Esophagus (tissue), 2 donors: ENCODE results near the gene CFAP74. TPM values are rescaled to one million over a fixed set of nuclear protein-coding genes. Genes with fewer than 3 reads are reported as not detected.

Experiments used
- H3K27ac ChIP-seq, 2 donors: one replicate each; pipeline ENCODE4 v1.5.1; 2013; ENCODE audit warnings: low read depth in 2 of 2, mild to moderate bottlenecking in 2 of 2, inconsistent platforms in 1 of 2, low read length in 1 of 2, moderate library complexity in 1 of 2
- H3K27me3 ChIP-seq, 2 donors: one replicate each; pipeline ENCODE4 v1.6.1; 2013; ENCODE audit warnings: low read length in 2 of 2, control low read depth in 1 of 2, mild to moderate bottlenecking in 1 of 2; ENCODE audit not compliant: insufficient read depth in 2 of 2, control insufficient read depth in 1 of 2
- H3K36me3 ChIP-seq, 2 donors: one replicate each; pipeline ENCODE4 v1.6.1; 2013; ENCODE audit warnings: low read length in 1 of 2; ENCODE audit not compliant: control insufficient read depth in 2 of 2, insufficient read depth in 2 of 2
- H3K4me1 ChIP-seq, 2 donors: one replicate each; pipeline ENCODE4 v1.6.1; 2013; ENCODE audit warnings: low read length in 1 of 2; ENCODE audit not compliant: control insufficient read depth in 2 of 2, insufficient read depth in 2 of 2
- H3K4me3 ChIP-seq, 2 donors: one replicate each; pipeline ENCODE4 v1.5.1; 2013; ENCODE audit warnings: low read length in 2 of 2, mild to moderate bottlenecking in 2 of 2, low read depth in 1 of 2, moderate library complexity in 1 of 2
- H3K9me3 ChIP-seq, 2 donors: one replicate each; pipeline ENCODE4 v1.6.1; 2013; ENCODE audit warnings: mild to moderate bottlenecking in 2 of 2, low read depth in 1 of 2, low read length in 1 of 2, moderate library complexity in 1 of 2; ENCODE audit not compliant: control insufficient read depth in 2 of 2, insufficient read depth in 1 of 2
- WGBS, 2 donors: extraction: QIAGEN DNeasy Blood & Tissue Kit; methylation state at CpG; one replicate each; pipeline ENCODE4 v1.1.7; 2013; 5-methylcytosine and 5-hydroxymethylcytosine counted together
- polyA plus RNA-seq, 2 donors: library from polyadenylated mRNA; stranded (reverse); fragments of 200-250 nt; gene quantifications; one replicate each; pipeline ENCODE4 v1.2.3, GENCODE V29; 2013
- donor health status: healthy with polysubstance abuse.
- donor health status: Bipolar disorder and iron deficiency.

The CFAP74 gene
- polyA plus RNA-seq, 2 donors, result 0.04 TPM

GRCh38 chr1:1965546-1965945, 38.0 kb downstream of the CFAP74 start:
- no peaks in the 10 kb centered on the region for H3K27me3 ChIP-seq
- 73 to 78% methylated on average over 10 of the region's 10 CpGs for WGBS, 2 donors

DNA sequence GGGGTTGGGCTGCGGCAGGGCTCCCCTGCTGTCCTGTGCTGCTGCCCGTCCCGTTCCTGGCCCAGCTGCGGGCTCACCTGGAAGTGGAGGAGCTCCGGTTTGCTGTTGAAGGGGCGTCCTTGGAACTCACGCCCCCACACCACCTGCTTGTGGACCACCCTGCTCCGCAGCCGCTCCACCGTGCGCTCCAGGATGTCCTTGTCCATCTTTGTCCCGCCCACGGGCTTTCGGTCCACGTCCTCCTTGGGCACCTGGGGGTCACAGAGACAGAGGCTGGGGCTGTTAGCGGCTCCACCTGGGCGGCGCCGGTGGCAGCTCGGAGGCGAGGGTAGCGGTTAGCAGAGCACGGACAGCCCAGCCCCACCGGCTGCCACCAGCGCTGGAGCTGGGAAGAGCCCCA, 38.8 kb downstream of the CFAP74 start:
- H3K27ac ChIP-seq, result no peak overlapping the region
- H3K36me3 ChIP-seq, result no peaks in the 10 kb centered on the region
- no peaks in the 10 kb centered on the region for H3K27me3 ChIP-seq
- H3K4me3 ChIP-seq, result no peak overlapping the region
- H3K4me1 ChIP-seq, result peaks cover 0 to 5% of the 10 kb centered on the region in 2 donors
- H3K9me3 ChIP-seq, result no peaks in the 10 kb centered on the region
- WGBS, 2 donors, result 76 to 87% methylated on average over 25 of the region's 25 CpGs

More at GRCh38 chr1:1965546-1965945, 38.0 kb downstream of the CFAP74 start:
- H3K27ac ChIP-seq, result no peak overlapping the region
- no peak overlapping the region for H3K4me3 ChIP-seq
- H3K36me3 ChIP-seq, result no peaks in the 10 kb centered on the region
- peaks cover 0 to under 1% of the 10 kb centered on the region in 2 donors for H3K9me3 ChIP-seq
- H3K4me1 ChIP-seq, result peaks cover 0 to 8% of the 10 kb centered on the region in 2 donors

GRCh38 chr1:1963570-1963969, 40.0 kb downstream of the CFAP74 start:
- Histone ChIP-seq H3K27me3 (no peaks in the 10 kb centered on the region), H3K4me3 (no peak overlapping the region), H3K27ac (no peak overlapping the region), H3K4me1 (peaks cover 0 to 7% of the 10 kb centered on the region in 2 donors), H3K9me3 (no peaks in the 10 kb centered on the region), H3K36me3 (no peaks in the 10 kb centered on the region)
- 78 to 79% methylated on average over 17 of the region's 17 CpGs for WGBS, 2 donors

DNA sequence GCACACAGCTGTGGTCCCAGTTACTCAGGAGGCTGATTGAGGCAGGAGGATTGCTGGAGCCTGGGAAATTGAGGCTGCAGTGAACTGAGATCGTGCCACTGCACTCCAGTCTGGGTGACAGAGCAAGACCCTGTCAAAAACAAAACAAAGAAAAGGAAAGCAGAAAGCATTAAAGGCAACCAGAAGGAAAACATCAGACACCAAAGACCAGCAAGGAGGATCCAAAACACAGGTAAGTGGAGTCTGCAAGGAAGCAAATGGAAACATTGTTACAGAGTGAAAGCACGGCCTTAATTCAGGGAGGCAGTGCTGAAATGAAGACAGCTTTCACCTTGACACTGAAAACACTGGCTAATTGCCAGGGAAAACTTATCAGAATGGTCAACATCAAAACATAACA, 40.8 kb downstream of the CFAP74 start:
- no peak overlapping the region for H3K4me3 ChIP-seq
- H3K27me3 ChIP-seq, result no peaks in the 10 kb centered on the region
- H3K27ac ChIP-seq, result no peak overlapping the region
- H3K36me3 ChIP-seq, result no peaks in the 10 kb centered on the region
- WGBS, 2 donors, result 73 to 82% methylated on average over 2 of the region's 2 CpGs
- H3K4me1 ChIP-seq, result peaks cover 0 to 5% of the 10 kb centered on the region in 2 donors
- no peaks in the 10 kb centered on the region for H3K9me3 ChIP-seq

DNA sequence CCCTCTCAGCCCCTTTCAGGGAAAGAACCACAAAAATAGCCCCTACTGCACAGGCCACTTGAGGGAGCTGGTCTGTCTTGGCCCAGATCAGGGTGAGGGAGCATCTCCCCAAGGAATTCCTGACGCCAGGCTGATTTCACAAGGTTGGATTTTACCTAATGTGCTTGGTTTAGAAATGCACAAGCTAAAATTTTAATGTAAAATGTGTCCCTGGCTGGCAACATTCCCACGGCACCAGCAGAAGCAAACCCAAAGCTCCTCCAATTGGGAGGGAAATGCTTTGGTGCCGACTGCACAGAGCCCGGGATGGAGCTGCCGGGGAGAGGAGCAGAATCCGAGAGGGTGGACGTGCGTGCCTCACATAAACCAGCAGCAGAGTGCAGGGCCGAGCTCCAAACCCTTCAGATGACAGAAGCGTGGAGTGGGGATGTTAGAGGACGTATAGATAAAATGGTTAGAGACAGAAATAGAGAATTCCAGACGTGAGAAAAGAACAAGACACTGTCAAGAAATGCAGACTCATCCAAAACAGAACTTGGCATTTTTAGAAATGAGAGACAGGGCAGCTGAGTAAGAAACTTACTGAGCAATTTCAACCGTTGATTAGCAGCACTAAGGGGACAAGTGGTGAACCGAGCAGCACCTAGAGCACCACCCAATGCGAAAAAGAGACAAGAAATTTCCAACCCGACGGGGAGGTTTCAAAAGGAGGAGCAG, 42.9 kb downstream of the CFAP74 start:
- Histone ChIP-seq H3K4me3 (no peak overlapping the region), H3K27me3 (no peaks in the 10 kb centered on the region), H3K4me1 (peaks cover 0 to 5% of the 10 kb centered on the region in 2 donors), H3K27ac (no peak overlapping the region), H3K9me3 (no peaks in the 10 kb centered on the region), H3K36me3 (no peaks in the 10 kb centered on the region)
- WGBS, 2 donors, result 58 to 64% methylated on average over 17 of the region's 17 CpGs

DNA sequence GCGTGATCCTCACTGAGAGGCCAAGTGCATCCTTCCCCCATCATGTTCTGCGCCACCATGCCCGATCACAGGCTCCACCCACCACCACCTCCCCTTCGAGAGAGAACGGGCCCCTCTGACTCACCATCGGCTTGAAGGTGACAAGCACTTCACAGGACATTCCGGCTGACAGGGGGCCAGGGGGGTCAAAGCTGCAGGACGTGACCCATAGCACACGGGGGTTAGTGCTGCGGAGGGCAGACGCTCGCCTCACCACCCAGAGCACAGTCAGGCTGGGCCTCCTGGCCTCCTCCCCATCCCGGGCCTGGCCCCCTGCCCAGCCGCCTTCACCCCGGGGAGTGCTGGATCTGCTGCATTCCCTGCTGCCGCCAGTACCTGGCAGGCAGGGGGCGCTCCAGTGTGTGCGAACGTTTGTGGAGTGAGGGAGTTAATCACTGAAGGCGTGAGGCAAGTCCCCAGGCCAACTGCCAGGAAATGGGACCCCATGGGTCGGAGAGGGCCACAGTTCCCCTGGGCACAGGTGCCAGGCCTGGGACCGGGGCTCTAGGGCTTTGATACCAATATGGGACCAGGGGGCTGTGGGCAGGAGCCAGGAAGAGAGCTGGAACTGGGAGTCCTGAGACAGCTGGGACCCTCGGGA, 43.6 kb downstream of the CFAP74 start:
- H3K9me3 ChIP-seq, result no peaks in the 10 kb centered on the region
- peaks cover 0 to 5% of the 10 kb centered on the region in 2 donors for H3K4me1 ChIP-seq
- H3K27me3 ChIP-seq, result no peaks in the 10 kb centered on the region
- no peak overlapping the region for H3K4me3 ChIP-seq
- 4 to 8% methylated on average over 21 to 23 of the region's 23 CpGs for WGBS, 2 donors
- H3K27ac ChIP-seq, result no peak overlapping the region
- H3K36me3 ChIP-seq, result no peaks in the 10 kb centered on the region

DNA sequence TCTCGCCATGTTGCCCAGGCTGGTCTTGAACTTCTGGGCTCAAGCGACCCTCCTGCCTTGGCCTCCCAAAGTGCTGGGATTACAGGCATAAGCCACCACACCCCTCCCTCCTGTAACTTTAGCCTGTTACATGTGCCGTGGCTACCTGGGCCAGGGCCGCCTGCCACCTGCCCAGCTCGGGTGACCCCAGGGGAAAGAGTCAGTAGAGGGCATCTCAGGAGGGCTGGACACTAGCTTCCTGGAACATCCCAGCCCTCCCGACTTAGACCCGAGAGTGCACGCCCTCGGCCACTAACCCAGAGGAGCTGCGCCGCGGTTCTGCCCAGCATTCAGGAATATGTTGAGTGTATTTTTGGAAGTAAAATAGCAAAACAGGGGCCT, 44.1 kb downstream of the CFAP74 start:
- no peaks in the 10 kb centered on the region for H3K36me3 ChIP-seq
- 73 to 79% methylated on average over 12 of the region's 12 CpGs for WGBS, 2 donors
- H3K9me3 ChIP-seq, result no peaks in the 10 kb centered on the region
- H3K27ac ChIP-seq, result no peak overlapping the region
- H3K27me3 ChIP-seq, result no peaks in the 10 kb centered on the region
- H3K4me3 ChIP-seq, result no peak overlapping the region
- H3K4me1 ChIP-seq, result peaks cover 0 to 5% of the 10 kb centered on the region in 2 donors

- Histone ChIP-seq H3K4me3 (no peak overlapping the region), H3K27me3 (no peaks in the 10 kb centered on the region), H3K36me3 (no peaks in the 10 kb centered on the region), H3K4me1 (peaks cover 0 to 5% of the 10 kb centered on the region in 2 donors), H3K27ac (no peak overlapping the region), H3K9me3 (no peaks in the 10 kb centered on the region)
- 69 to 78% methylated on average over 29 of the region's 29 CpGs for WGBS, 2 donors
Measured at GRCh38 chr1:1958071-1958541, 45.5 kb downstream of the CFAP74 start.

DNA sequence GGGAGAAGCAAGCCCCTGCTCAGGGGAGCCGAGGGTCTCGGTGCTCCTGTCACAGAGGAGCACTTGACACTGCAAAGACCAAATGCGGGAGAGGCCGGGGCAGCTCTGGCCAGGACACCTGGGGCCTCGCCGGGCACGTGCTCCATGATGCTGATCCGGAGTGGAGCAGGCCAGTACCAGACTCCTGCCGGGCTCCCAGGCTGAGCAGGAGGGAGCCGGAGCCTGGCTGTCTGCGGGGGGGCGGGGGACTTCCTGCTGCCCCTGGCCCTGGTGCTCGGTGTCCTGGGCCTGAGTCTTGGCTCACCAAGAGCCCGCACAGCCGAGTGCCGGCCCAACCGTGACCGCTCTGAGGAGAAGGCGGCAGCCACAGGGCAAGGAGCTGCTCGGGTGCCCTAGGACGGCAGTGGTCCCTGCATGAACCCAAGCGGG, 46.0 kb downstream of the CFAP74 start:
- Histone ChIP-seq H3K27me3 (no peaks in the 10 kb centered on the region), H3K27ac (no peak overlapping the region), H3K4me3 (no peak overlapping the region), H3K4me1 (peaks cover 0 to 5% of the 10 kb centered on the region in 2 donors), H3K36me3 (no peaks in the 10 kb centered on the region), H3K9me3 (no peaks in the 10 kb centered on the region)
- WGBS, 2 donors, result 84% methylated on average over 22 of the region's 22 CpGs
